KBM-7 (cell line): ENCODE data around the gene NRG2.

ENCODE experiments used
- DNase-seq: peaks from one replicate; pipeline ENCODE4 v3.0.0-alpha.2; 2015
- in situ Hi-C: fragments of 300-500 bp; cut with MboI; formaldehyde crosslinking; loops from 2 replicates; pipeline ENCODE4 v1.14.3; 2020; ENCODE audit warnings: low sequenced_read_pairs, low pct_unique_long_range_greater_than_20kb, mixed read lengths

The NRG2 gene

DNA sequence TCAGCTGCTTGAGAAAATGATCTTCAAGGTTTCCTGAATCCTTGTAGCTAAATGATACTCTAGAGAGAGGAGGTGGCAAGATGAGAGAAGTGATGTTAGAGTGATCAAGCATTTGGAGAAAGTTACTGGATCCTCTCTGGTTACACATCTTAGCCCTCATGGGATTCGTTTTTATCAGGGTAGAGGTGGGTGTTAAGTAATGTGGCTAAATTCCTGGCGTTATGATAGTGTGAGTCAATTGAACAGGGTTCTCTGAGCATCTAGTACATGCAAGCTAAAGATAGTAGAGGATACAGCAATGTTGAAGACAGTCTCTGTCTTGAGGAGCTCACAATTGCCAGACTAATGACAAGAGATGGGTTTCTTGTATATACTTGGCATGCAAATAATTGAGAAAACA is 123.8 kb downstream of the NRG2 start:
- in situ Hi-C loops, result no loop called here

DNA sequence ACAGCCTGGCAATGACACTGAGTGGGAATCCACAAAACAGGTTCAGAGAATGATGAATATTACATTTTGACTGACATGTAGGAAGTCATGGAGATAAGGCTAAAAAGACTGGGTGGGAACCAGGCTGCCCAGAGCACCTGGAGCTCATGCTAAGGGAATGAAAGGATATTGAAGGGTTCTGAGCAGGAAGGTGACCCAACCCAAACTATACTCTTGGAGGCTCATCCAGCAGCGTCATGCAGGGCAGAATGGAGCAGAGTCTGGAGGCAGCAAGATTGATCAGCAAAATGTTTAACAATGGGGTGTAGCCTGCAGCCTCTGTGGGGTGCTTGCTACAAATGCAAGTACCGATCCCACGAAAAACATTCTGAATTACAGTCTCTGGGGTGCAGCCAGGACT is 127.3 kb downstream of the NRG2 start:
- DNase-seq, result no peak
- in situ Hi-C loops, result no loop called here

More for the DNA sequence above, 123.8 kb downstream of the NRG2 start:
- DNase-seq, result no peak

DNA sequence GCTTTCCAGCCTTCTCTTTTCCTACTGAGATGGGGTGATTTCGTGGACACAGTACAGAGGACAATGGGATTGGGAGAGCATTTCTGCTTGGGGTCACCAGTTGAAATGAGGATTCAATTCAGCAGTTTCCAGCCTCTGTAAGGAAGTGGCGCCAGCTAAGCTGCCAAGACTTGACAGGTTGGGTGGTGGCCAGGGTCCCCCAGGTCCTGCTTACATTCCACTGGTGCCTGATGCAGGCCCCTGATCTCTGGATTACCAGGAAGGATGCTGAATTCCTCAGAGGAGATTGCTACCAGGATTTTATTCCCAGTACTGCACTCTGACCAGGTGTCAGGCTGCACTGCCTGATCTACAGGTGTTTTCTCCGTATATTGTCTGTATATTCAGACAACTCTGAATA is 127.8 kb downstream of the NRG2 start:
- no peak for DNase-seq
- in situ Hi-C loops, result no loop called here

DNA sequence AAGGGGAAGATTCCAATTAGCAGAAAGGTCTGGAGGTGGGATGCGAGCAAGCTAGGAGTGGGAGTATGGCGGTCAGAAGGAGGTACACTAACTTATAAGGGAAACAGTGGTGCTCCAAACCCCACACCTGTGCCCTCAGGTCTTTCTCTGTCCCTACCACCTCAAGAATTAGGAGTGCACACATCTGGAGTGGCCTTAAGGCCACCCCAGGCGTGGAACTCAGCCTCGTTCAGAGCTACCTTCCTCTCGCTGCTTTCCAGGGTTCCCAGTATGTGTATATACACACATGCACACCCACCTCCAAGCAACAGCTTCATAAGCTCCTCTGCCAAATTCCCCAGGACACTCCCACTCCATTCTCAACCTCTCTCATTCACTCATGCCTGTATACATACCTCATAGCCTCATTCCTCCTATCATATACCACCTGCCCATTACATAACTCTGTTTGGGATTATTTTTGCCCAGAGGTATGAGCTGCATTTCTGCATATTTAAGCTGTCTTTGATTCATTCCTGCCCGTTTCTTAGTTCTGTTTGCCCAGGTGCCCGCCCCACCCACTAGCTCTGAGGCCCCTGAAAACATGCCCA is 128.8 kb downstream of the NRG2 start:
- no peak for DNase-seq
- in situ Hi-C loops, result no loop called here

DNA sequence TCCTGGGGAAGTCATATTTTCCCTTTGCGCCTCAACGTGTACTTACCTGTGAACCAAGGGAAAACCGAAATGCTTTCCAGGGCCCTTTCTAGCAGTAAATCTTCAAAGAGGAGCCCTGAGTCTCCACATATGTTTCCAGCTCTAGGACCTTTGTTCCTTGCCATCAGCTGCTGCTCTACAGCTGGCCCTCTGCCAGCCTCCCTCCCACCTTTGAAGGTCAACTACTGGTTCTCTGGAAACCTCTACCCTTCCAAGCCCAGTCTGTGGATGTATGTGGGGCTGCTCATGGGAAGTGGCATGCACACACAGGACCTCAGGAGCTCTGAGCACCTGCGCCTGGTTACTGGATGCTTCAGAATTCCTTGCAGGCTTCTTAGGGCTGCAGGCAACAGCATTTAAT is 130.3 kb downstream of the NRG2 start:
- DNase-seq, result no peak

DNA sequence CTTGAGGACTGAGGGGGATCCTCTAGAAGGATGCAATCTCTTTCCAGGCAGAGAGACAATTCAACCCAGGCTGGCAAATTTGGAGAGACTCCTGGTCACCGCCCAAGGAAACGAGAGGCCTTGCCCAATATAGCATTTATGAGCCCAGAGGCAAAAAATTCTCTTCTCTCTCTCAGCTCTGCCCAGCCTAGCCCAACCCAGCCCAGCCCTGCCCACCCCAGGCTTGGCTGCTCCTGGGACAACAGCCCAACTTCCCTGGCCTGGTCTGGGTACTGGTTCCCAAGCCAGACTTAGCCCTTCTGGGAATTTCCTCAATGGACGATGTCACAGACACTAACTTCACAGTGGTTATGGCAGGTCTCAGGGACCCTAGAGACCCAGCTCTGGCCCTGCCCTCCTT is 130.9 kb downstream of the NRG2 start:
- in situ Hi-C loops, result no loop called here
- no peak for DNase-seq

More for the DNA sequence above, 130.3 kb downstream of the NRG2 start:
- in situ Hi-C loops, result no loop called here

DNA sequence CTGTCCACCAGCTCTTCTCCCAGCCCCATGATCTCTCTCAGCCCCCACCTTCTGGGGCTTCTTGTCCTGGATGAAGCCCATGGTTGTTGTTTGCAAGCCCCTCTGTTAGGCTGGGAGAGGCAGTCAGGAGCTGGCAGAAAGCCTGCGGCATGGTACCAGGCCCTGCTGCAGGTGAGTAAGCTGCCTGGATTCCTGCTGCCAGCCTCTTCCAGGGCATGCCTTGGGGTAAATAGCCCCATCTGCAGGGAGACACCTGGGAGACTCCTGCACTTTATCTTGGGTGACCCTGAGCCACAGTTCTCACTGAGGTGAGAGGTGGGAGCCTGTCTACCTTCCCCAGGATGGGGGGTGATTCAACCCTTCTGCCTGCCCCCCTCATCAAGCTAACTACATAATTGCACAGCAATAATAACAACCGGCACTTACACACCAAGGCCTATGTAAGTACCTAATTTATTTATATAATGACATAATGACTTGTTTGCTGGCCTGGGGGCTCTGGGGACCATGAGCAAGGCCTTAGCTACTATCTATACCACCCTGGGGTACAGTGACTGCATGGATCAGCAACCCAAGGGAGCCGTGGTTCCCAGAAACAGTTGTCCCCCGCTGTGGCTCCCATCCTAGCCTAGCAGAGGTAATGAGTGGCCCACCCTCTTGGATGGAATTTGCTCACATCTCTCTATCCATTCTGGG is 131.5 kb downstream of the NRG2 start:
- in situ Hi-C loops, result no loop called here
- DNase-seq, result no peak

DNA sequence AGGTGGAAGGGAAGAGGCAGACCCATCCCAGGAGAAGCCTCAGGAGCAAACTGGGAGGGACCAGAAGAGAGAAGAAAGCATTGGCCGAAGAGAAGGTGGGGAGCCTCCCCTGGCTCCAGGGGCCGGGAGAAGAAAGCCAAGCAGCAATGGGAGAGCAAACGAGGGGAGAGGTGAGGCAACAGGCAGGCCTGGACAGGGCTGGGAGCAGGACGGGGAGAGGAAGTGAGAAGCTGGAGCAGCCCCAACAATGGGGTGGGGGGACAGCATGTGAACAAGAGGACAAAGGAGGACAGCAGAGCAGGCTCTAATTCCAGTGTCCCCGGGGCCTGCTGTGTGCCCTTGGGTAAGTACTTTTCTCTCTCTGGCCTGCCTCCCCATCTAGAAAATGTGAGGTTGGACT is 132.2 kb downstream of the NRG2 start:
- in situ Hi-C loops, result no loop called here
- no peak for DNase-seq

DNA sequence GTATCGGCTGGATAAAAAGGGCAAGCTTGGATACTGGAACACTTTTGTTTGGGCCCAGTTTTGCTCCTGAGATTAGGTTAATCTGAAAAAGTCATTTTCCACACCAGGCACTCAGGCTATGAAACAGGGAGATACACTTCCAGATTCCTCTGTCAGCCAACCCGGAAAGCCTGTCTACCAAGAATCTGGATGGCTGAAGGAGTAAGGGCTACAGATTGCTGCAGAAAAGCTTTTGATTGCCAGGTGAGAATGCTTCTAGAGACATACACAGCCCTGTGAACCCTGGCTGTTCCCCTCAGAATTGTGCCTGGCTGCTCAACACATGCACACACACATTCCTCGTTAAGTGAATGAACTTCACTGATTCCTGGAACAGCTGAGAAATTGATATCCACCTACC is 133.1 kb downstream of the NRG2 start:
- DNase-seq, result no peak
- in situ Hi-C loops, result no loop called here

DNA sequence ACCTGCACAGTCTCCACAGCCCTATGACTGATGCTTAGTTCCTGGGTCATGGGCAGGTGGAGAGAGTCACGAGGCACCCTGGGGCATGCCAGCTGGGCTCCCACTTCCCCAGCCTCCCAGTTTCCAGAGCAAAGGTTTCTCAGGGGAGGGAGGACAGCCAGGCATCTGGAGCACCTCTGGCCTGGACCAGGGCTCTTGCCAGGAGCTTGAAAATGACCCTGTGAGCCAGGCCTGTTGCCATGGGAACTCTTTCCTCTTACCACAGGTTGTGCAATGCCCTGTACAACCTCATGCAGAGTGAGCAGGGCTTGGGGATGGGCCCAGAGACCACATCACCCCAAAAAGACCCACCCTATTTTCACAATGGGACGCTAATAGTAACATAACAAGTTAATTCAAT is 134.3 kb downstream of the NRG2 start:
- in situ Hi-C loops, result no loop called here
- DNase-seq, result no peak

DNA sequence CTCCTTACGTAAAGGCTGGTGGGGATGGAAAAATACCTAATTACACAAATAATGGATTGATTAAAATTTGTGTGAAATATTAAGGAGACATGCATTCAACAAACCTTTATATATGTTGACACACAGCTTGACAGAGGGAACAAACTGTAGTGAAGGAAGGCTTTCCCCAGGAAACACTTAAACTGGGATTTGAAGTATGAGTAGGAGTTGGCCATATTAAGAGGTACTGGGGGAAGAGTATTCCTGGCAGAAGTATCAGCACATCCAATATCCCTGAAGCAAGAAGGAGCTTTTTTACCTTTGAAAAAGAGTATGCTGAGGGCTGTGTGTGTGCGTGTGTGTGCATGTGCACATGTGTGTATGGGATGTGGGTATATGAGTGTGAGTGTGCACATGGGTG is 136.4 kb downstream of the NRG2 start:
- in situ Hi-C loops, result no loop called here

DNA sequence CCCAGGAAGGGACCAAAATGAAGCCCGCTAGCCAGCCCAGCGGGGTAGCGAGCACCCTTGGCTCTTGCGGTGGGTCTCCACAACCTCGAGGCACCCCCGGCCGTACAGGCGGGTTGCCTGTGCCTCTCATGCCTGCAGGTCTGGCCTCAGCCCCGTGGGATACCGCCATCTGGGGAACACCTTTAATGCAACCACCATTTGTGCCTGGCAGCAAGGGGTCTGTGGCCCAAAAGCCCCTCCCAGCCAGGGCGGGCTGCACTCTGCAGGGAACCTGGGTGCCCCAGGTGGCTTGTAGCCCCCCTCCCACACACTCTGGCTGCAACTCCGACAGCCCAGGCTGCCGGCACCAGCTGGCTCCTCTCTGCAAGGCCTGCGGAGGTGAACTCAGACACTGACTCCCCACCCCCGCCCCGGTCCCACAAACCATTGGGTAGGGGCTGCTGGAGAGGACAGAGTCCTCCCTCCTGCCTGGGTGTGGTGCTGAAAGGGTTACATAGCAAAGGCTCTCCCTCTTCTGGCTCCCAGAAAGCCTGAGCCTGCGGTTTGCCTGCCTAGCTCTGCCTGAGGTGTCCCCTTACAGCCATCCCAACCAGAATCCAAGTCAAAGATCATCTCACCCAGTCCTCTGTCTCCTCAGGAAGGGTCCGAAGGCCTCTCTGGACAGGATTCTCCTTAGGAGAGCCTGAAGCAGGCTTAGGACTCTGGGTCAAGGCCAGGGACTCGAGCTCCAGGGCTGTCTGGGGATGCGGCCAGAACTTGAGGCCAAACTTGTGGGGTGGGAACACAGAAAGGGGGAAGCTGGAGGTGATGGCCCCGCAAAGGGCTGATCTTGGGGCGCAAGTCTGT is 138.1 kb downstream of the NRG2 start:
- in situ Hi-C loops, result no loop called here
- no peak for DNase-seq

More for the DNA sequence above, 136.4 kb downstream of the NRG2 start:
- no peak for DNase-seq

DNA sequence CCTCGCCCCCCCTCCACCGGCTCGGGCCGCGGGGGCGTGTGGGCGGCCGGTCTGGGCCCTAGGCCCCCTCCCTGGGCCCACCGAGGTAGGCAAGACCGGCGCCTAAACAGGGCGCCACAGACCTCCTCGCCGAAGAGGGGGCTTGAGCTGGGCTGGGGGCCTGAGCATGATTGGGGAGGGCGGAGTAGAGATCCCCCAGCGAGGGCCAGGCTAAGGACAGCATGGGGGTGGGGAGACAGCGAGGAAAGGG is 138.6 kb downstream of the NRG2 start:
- DNase-seq, result no peak

DNA sequence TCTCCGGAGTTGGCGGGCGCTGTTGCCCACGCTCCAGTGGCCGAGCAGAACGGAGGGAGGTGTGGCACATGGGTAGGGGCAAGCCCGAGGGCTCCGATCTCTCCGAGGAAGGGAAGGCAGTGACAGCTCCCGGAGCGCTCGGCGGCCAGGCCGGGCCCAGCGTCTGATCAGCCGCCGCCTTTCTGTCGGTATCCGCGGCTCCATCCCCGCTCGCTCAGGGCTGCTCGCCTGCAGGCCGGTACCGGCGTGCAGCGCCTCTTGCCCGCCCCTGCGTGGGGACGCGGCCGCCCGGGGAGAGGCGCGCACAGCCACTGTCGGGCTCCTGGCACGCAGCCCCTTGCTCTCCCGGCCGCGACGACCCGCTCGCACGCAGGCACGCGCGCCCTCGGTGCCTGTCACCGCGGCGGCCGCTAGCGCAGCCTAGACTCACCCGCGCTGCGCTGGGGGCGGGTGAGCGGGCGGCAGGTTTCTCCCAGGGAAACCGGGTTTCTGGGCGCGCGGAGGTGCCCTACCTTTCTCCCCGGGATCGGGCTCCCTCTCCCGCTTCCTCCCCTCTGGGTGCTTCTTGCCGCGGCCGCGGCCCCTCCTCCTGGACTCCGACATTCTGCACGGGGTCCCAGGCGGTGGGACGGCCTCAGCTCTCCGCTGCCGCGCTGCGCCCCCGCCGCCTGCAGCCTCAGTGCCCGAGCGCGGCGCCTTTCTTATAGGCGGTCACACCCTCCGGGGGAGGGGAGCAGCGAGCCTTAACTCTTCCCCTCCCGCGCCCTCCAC is 139.1 kb downstream of the NRG2 start:
- in situ Hi-C loops, result no loop called here
- DNase-seq, result peak; percentile 14

More for the DNA sequence above, 138.6 kb downstream of the NRG2 start:
- in situ Hi-C loops, result no loop called here

DNA sequence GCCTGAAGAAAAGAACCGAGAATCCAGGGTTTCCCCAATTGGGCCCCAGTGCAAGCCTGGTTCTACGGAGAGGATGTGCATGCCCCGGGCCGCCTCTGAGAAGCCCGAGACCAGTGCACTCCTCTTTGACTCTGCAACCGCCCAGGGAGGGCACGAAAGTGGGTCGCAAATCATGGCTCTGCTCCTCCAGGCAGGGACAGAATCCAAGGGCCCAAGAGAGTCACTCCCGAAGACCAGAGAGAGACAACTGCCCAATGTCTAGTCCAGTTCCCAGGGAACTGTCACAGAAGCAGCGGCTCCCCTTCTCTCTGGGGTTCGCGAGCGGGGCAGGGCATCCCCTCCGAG is 139.7 kb downstream of the NRG2 start:
- in situ Hi-C loops, result no loop called here
- DNase-seq, result no peak

DNA sequence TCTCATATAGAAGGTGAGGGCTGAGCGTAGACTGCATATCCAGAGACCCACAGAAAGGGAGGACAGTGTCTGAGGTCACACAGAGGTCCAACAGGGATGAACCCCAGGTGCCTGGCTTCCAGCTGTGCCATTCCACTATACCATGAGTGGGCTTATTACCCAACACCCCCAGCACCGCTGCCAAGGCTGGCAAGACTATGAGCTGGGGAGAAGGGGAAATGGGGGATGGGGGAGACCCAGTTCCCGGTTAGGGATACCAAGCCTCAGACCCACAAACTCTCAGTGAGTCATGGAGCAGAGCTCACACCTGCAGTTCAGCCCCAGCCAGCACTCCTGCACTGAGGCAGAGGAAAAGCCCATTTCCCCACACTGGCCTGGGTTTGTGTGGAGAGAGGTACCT is 141.1 kb downstream of the NRG2 start:
- in situ Hi-C loops, result no loop called here
- DNase-seq, result no peak

DNA sequence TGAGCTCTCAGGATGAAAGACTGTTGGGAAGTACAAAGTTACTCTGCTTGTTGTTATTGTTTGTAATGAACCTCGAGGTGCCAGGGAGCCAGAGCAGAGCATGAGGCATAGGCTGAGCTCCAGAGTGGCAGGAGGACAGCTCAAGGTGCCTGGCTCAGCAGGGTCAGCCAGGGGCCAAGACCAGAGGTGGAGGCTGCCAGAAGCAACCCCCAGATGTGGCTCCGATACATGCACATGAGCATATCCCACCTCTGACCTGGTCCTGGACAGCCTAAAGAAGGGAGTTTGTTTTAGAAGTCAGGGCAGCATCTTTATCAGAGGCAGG is 141.9 kb downstream of the NRG2 start:
- in situ Hi-C loops, result no loop called here

DNA sequence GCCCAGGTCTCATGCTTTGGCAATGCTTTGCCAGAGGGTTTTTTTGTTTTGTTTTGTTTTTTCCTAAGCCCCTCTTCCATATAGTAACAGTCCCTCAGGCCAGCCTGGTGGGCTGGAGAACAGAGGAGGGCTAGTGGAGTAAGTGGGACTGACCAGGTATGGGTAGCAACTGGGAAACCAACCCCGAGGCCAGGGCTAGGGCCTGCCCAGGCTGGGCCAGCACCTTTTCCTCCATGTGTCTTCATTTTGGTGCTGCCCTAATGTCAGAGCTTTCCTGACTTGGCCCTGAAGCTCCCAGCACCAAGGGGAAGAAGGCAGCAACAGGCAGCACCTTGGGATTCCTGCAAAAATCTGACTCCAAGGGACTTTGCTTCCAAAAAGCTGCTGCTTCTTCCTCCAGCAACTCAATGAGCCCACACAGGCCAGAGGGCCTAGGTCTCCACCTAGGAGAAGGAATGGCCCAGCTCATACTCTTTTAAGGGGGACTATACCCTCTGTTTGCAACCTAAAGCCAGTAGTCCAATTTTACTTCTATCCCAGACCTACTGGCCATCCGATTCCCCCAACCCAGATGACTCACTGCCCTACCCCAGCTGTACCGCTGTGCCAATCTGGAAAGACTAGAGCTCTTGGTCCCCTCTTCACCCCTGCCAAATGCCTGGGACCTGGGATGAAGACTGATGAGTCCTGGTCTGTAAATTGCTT is 142.4 kb downstream of the NRG2 start:
- DNase-seq, result no peak
- in situ Hi-C loops, result no loop called here

More for the DNA sequence above, 141.9 kb downstream of the NRG2 start:
- DNase-seq, result no peak

DNA sequence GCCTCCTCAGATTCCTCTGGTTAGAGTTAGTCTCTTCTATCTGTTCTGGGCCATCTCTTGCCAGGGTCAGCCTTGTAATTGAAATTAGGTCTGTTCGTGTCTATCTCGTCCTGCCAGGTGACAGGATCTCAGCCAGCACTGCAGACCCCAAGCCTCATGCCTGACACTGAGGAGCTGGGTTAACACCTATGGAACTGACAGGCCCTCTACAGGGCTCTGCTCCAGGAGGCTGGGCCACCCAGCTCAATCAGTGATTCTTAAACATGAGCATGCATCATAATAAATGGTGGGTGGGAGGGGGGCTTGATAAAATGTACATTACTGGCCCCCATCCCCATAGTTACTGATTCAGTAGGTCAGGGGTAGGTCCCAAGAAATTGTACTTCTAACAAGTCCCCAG is 144.1 kb downstream of the NRG2 start:
- no peak for DNase-seq
- in situ Hi-C loops, result no loop called here

DNA sequence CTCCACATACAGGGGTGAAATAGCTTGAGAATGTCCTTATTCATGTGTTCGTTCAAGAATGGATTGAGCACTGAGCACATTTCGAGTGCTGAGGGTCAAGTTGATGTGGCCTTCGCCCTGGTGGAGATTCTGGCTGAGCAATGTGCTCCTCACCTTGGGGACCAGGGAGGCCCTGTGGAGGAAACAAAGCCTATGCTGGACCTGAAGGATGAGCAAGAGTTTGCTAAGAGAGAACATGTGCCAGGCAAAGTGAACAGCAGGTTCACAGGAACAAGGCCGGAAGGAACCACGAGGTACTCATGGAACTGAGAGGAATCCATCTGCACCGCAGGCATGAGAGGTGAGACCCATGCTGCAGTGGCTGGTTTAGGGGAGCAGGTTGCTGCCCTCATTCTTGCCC is 145.1 kb downstream of the NRG2 start:
- no peak for DNase-seq
- in situ Hi-C loops, result no loop called here
